SJCRH30 (cell line): ENCODE measurements around the gene RPP25L. TPM values are rescaled to one million over a fixed set of nuclear protein-coding genes. Genes with fewer than 3 reads are reported as not detected.

Experiments
- DNase-seq, 2 experiments: peaks; one replicate each; pipeline ENCODE4 v3.0.0-alpha.2; 2015 to 2020
- H3K27ac ChIP-seq: fragments of 250-450 bp; sonication (Bioruptor Pico); 2 replicates; pipeline ENCODE4 v1.5.1; 2020; ENCODE audit warnings: mild to moderate bottlenecking, moderate library complexity
- H3K27me3 ChIP-seq: fragments of 250-450 bp; sonication (Bioruptor Pico); 2 replicates; pipeline ENCODE4 v1.5.1; 2020; ENCODE audit warnings: mild to moderate bottlenecking, moderate library complexity
- H3K36me3 ChIP-seq: fragments of 250-450 bp; sonication (Bioruptor Pico); 2 replicates; pipeline ENCODE4 v1.5.1; 2020; ENCODE audit warnings: mild to moderate bottlenecking, moderate library complexity
- H3K4me1 ChIP-seq: fragments of 250-450 bp; sonication (Bioruptor Pico); 2 replicates; pipeline ENCODE4 v1.5.1; 2020; ENCODE audit warnings: mild to moderate bottlenecking, moderate library complexity
- H3K4me3 ChIP-seq: fragments of 250-450 bp; sonication (Bioruptor Pico); 2 replicates; pipeline ENCODE4 v1.5.1; 2020; ENCODE audit warnings: mild to moderate bottlenecking, moderate library complexity
- H3K9me3 ChIP-seq: fragments of 250-450 bp; sonication (Bioruptor Pico); replicated peaks from 2 replicates; pipeline ENCODE4 v1.5.1; 2020; ENCODE audit warnings: mild to moderate bottlenecking, moderate library complexity
- total RNA-seq: library from RNA; depleted of rRNA; stranded (reverse); fragments of >200 nt; shearing (Covaris generic); gene quantifications from 2 replicates; pipeline ENCODE4 v1.2.3, GENCODE V29; 2014

The RPP25L gene
- total RNA-seq, 1 experiment from 2014 or later = 13.0 TPM

DNA sequence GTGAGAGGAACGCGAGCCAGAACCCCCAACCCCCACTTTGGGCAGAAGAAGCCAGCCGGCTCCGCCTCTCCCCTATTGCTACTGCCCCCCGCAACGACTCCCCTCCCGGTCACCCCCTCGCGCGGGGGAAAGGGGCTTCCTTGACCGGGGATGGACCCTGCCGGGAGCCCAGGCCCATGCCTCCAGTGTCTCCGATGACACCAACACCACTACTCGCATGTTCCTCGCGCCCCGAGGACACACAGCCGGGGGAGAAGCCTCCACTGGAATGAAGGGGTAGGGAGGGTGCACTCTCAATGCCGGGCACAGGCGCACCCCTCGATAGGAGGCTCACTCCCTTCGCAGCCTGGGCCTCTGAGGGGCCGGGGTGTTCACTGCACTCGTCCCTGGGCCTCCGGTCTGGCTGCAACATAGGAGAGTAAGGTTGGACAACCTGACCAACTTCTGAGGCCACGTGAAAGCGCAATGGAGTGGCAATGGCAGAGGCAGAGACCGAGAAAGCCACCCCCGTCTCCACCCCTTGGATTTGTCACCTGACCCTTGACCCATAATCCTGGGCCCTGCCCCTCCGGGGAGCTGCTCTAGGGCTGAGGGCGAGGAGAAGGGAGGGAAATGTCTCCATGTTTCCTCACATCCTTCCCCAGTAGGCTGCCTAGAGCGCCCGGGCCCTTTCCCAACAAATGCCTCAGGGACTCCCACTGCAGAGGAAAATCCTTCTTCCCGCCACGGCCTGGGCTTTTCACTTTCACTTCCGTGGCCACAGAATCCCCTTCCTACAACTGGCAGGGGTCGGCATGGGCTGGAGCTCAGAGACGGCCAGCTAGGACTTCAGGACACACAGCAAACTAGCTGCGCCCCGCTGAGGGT is 21.3 kb downstream of the RPP25L start:
- Histone ChIP-seq H3K27me3 (0 out of 2 replicates have a peak, but pooled peaks cover 11% of the 10 kb centered on the region), H3K4me1 (peaks cover 3% of the 10 kb centered on the region), H3K27ac (no peak overlapping the region), H3K36me3 (no peaks in the 10 kb centered on the region), H3K4me3 (no peak overlapping the region), H3K9me3 (no peaks in the 10 kb centered on the region)
- no peak for DNase-seq

DNA sequence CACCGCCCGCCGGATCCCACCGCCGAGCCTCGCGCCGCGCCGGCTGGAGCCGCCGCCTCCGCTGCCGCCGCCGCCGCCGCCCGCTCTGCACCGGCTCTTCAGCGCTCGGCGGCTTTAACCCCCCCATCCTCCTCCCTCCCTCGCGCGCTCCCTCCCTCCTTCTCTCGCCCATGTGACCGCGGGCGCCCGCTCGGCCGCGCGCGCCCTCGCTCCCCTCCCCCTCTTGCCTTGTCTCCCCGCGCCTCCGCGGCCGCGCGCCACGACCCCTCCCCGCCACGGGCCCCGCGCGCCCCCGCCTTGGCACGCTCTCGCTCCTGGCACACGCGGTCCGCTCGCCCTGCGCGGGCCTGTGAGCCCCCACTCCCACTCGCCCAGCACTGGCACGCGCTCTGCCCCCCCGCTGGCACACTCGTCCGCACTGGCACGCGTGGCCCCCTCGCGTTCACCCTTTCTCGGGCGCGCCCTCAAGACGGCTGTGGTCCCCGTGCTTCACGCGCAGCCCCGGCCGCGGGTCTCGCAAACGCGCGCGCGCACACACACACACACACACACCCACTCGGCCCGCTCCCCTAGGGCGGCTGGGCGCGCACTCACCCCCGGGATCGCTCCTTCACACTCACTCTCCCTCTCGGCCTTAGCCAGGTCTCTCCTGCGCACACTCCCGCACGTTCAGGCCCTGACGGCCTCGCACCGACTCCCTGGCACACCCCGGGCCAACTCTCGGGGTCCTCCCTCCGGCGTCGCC is 22.1 kb downstream of the RPP25L start, which contains the start of gene CNTFR:
CNTFR (minus strand) TSS at position 89 of the 745 bp plus-strand sequence. CDS start 20,743 bp downstream, outside the sequence.
- Histone ChIP-seq H3K4me3 (no peak within 1 kb of the TSS), H3K4me1 (peaks cover 3% of the 10 kb centered on the region), H3K27me3 (0 out of 2 replicates have a peak, but pooled peaks cover 11% of the 10 kb centered on the region), H3K27ac (no peak within 1 kb of the TSS), H3K9me3 (no peaks in the 10 kb centered on the region), H3K36me3 (no peaks in the 10 kb centered on the region)
- no peak for DNase-seq

DNA sequence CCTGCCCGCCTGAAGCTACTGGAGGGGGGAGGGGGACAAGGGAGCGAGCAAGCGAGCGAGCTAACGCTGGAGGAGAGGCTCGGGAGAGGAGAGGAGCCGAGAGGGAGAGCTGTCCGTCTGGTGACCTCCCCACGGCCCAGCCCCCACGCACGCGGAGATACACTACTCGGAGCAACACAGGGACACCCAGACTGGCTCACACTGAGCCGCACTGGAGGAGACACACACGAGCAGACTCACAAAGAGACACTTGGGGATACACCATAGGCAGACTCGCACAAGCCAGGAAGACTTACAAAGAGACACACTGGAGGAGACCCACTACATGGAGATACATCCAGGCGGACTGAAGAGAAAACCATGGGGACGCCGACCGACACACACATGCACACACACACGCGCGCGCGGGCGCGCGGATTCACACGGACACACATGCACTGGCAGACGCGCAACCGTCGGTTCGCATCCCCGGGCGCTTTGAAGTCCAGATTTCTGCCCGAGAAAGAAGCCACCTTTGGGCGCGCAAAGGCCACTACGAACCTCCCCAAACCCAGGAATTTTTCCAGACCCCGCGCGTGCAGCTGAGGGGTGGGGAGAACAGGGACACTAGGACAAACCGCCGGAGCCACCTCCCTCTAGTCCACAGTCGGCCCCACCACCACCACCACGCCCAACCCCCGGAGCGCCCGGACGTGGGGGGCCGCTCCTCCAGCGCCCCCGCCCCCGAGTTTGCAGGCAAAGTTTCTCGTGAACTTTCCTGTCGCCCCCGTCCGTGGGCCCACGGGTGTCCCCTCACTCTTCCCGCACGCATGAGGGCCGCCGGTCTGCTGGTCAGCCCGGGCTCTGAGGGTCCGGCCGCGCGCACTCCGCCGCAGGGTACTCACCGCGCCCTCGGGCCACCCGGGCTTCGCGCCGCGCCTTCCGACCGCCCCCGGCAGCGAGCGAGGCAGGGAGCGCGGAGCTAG is 22.9 kb downstream of the RPP25L start:
- Histone ChIP-seq H3K9me3 (no peaks in the 10 kb centered on the region), H3K27me3 (0 out of 2 replicates have a peak, but pooled peaks cover 11% of the 10 kb centered on the region), H3K36me3 (no peaks in the 10 kb centered on the region), H3K4me3 (no peak overlapping the region), H3K4me1 (peaks cover 3% of the 10 kb centered on the region), H3K27ac (no peak overlapping the region)
- no peak for DNase-seq

DNA sequence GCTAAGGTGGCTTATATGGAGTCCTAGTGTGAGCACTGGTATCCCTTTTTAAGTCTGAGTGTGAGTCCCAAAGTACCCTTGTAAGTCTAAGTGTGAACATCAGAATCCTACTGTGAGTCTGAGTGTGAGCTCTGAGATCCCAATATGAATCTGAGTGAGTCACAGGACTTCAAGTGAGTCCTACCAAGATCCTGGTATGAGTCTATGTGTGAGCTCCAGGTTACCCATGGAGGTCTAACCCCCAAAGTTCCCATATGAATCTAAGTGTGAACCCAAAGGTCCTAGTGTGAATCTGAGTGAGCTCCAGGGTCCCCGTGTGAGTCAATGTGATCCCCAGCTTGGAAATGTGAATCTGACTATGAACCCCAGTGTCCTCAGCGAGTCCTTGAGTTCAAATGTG is 24.6 kb downstream of the RPP25L start:
- Histone ChIP-seq H3K9me3 (no peaks in the 10 kb centered on the region), H3K27ac (no peak overlapping the region), H3K36me3 (no peaks in the 10 kb centered on the region), H3K4me1 (no peaks in the 10 kb centered on the region), H3K4me3 (no peak overlapping the region), H3K27me3 (0 out of 2 replicates have a peak, but pooled peaks cover 4% of the 10 kb centered on the region)
- no peak for DNase-seq

DNA sequence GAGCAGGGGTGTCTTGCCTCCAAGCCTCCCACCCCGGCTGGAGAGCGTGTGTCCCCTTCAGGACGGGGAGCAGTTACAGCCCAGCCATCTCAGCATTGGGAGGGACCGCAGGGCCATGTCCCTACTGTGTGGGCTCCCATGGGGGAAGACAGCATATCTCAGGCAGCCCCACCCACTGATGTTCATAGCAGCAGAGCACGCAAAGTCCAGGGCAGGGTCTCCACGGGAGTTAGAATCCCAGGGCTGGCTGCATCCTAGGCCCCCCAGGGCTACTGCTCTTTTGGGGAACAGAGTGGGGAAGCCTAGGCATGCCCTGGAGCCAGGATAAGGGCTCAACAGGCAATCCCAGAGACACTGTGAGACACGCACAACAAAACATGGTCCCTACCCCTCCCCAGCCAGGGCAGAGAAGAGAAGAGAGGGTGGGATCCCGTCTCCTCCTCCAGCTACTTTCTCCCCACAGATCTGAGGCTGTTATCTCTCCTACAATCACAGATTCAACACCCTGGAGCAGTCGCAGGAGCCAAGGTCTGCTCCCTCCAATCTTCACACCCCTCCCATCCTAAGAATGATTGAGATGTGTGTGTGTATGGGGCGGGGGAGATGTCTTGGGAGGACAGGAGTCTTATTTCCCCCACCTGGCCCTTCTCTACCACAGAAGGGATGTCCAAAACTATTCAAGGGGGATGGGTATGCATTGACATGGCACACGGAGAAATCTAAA is 25.8 kb downstream of the RPP25L start:
- Histone ChIP-seq H3K27ac (no peak overlapping the region), H3K9me3 (no peaks in the 10 kb centered on the region), H3K4me3 (no peak overlapping the region), H3K4me1 (no peaks in the 10 kb centered on the region), H3K27me3 (0 out of 2 replicates have a peak, but pooled peaks cover 4% of the 10 kb centered on the region), H3K36me3 (no peaks in the 10 kb centered on the region)
- DNase-seq = no peak

DNA sequence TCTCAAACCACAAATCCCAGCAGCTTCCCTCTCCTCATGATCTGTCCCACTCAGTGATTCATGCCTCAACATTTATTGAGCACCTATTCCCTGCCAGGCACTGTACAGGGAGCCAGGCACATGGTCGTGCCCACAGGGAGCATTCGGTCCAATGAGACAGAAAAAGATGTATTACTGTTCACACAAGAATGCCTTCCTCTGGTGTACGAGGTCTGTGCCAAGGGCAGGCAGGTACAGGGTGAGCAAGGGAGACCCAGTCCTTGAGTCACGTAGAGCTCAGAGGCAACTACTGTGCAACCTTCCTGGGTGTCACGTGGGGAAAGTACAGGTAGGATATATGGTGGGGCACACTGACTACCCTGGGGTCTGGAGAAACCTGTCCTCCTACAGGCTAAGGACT is 26.9 kb downstream of the RPP25L start:
- Histone ChIP-seq H3K4me1 (no peaks in the 10 kb centered on the region), H3K9me3 (no peaks in the 10 kb centered on the region), H3K27me3 (peaks cover 14% of the 10 kb centered on the region), H3K36me3 (no peaks in the 10 kb centered on the region), H3K4me3 (no peak overlapping the region), H3K27ac (no peak overlapping the region)
- DNase-seq = no peak

DNA sequence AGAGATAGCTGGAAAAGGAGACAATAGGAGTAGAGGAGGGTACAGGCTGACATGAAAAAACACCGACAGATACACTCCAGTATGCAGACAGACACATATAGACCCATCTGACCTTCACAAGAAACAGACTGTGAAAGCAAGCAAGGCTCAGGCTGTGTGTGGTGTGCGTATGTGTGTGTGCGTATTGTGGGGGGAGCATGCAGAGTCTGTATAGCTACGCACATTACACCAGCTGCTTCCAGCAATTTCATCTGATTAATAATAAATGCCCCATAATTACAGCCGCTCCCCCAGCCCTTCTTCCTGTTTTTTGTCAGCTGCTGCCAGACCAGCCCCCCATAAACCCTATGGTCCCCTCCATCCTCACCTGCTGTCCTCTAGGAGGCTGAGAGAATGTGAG is 29.1 kb downstream of the RPP25L start:
- Histone ChIP-seq H3K27me3 (peaks cover 22% of the 10 kb centered on the region), H3K36me3 (no peaks in the 10 kb centered on the region), H3K4me3 (no peak overlapping the region), H3K27ac (no peak overlapping the region), H3K4me1 (no peaks in the 10 kb centered on the region), H3K9me3 (no peaks in the 10 kb centered on the region)
- no peak for DNase-seq

DNA sequence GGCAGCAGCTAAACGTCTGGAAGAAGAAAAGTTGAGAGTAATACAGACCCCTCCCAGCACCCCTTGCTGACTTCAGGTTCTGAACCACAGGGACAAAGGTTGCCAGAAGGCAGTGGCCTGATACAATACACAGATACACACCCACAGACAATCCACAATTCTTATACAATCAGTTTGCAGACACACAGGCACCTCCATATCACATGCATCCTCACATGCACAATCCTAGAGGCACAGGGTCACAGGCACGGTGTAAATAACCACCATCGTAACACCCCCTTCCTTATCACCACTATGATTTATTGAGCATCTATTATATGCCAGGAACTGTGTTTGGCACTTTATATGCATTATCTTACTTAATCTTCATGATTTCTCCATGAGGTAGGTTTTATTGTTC is 30.6 kb downstream of the RPP25L start:
- no peak for DNase-seq
- Histone ChIP-seq H3K36me3 (no peaks in the 10 kb centered on the region), H3K4me1 (no peaks in the 10 kb centered on the region), H3K27ac (no peak overlapping the region), H3K4me3 (no peak overlapping the region), H3K9me3 (no peaks in the 10 kb centered on the region), H3K27me3 (peaks cover 22% of the 10 kb centered on the region)

DNA sequence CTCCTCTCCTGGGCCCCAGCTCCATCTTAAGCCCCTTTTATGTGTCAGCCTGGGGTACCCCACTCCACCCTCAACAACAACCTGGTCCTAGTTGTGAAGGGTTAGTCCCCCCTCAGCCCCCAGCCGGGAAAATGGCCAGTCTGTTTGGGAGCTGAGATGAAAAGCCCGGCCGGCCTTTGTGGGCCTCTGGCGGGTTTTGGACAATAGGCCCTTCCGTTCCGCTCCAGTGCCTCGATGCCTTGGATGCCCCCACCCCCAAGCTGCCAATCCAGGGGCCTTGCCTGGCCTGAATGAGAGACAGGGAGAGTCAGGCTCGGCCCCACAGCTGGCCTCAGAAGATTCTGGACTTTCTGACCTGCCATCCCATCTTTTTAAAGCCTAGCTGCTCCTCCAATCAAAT is 31.5 kb downstream of the RPP25L start:
- H3K9me3 ChIP-seq = no peaks in the 10 kb centered on the region
- H3K27ac ChIP-seq = no peak overlapping the region
- H3K4me3 ChIP-seq = no peak overlapping the region
- H3K27me3 ChIP-seq = peaks cover 22% of the 10 kb centered on the region
- no peaks in the 10 kb centered on the region for H3K36me3 ChIP-seq
- H3K4me1 ChIP-seq = no peaks in the 10 kb centered on the region
- DNase-seq = no peak

DNA sequence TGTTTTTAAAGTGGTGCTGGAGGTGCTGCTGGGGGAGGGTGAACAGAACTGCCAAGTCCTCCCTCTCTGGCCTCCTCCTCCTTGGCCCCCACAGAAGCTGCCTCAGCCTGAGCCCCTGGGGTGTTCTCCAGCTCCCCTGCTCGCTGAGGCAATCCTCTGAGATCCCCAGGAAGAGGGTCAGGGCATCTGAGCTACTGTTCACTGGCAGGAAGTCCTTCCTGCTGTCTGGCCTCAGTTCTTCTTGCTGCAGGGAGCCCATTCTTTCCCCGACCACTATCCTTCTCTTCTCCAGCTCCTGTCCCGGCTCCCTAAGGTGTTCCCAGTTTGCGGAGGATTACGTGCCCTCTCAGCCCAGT is 32.1 kb downstream of the RPP25L start:
- no peak overlapping the region for H3K4me3 ChIP-seq
- no peaks in the 10 kb centered on the region for H3K4me1 ChIP-seq
- no peaks in the 10 kb centered on the region for H3K9me3 ChIP-seq
- H3K36me3 ChIP-seq = no peaks in the 10 kb centered on the region
- no peak overlapping the region for H3K27ac ChIP-seq
- peaks cover 22% of the 10 kb centered on the region for H3K27me3 ChIP-seq
- no peak for DNase-seq

DNA sequence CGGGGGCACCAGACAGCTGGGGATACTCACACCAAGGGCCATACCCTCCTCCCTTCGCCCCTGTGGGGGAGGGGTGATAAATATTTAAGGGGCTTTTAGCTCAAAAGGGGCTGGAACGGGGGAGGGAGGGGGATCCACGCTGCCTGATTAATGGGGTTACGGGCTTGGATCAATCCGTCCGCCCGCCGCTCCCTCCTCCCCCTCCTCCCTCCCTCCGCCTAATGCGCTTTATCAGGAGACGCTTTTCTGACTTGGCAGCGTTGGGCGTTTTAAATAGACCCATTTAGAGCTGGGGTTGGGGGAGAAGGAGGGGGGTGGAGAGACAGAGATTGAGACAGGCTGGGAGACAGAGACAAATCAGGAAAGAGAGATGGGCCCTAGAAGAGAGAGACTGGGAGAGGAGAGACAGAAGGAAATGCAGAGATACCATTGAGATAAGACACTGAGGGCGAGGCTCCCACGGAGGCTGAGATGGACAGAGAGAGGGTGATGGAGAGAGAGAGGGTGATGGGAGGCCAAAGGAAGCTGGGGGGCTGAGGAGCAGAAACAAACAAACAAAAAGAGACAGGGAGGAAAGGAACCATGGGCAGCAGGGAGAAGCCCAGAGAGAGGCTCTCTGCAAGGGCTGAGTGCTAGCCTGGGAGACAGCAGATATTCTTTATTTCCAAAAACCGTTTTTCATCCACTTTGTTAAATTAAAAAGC is 32.6 kb downstream of the RPP25L start:
- H3K27ac ChIP-seq = no peak overlapping the region
- H3K9me3 ChIP-seq = no peaks in the 10 kb centered on the region
- no peaks in the 10 kb centered on the region for H3K4me1 ChIP-seq
- H3K4me3 ChIP-seq = no peak overlapping the region
- H3K36me3 ChIP-seq = no peaks in the 10 kb centered on the region
- H3K27me3 ChIP-seq = peaks cover 22% of the 10 kb centered on the region
- no peak for DNase-seq

DNA sequence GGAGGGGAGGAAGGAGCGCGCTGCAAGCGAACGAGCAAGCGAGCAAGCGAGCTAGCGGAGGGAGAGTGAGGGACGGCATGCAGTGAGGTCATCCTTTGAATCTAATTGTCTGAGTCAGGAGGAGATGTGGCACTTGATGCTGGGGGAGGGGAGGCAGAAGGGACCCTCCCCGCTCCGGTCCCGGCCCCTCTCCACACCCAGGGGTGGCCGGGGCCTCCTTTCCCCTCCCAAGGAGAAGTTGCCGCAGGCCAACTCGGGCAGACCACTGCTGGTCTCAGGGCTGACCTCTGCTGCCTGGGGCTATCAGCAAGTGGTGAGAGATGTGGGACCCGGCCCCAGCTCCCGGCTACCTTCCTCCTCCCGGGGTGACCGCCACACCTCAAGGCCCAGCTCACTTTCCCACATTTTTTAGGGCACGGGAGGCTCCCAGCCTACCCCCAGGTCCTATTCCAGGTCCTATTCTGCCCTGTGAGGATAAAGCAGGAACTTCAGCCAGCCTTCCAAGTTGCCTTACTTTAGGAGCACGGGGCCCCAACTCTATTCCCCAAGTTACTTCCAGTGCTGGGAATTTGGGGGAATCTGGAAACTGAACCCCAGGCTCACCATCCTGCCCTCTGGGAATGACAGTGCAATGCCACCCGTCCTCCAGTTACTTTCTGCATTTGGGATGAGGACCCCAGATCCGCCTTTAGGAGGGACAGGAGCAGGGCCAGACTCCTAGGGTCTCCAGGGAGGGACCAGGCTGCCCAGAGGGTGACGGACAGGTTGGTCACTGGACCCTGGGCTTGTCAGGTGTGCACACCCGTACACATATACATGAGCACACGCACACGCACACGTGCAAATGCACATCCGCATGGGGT is 33.4 kb downstream of the RPP25L start:
- no peaks in the 10 kb centered on the region for H3K9me3 ChIP-seq
- H3K4me3 ChIP-seq = no peak overlapping the region
- H3K27ac ChIP-seq = no peak overlapping the region
- DNase-seq = no peak
- H3K27me3 ChIP-seq = peaks cover 22% of the 10 kb centered on the region
- H3K4me1 ChIP-seq = no peaks in the 10 kb centered on the region
- no peaks in the 10 kb centered on the region for H3K36me3 ChIP-seq
